Loucy (cell line): ENCODE data around the gene CSHL1.
"Not testable (repeated sequence)": the region's sequence is repeated elsewhere in the genome, so short reads cannot be mapped to it uniquely, and the experiment has no call there.

Experiments
- EZH2phosphoT487 ChIP-seq: fragments of 200-600 bp; IDR thresholded peaks from 2 replicates; pipeline ENCODE4 v1.6.1; 2018; ENCODE audit warnings: antibody characterized with exemption, mild to moderate bottlenecking, moderate library complexity, borderline replicate concordance
- TF ChIP-seq, protein P1 (sequence below): fragments of 200-600 bp; sonication (generic); conservative IDR thresholded peaks from 2 replicates; pipeline ENCODE4 v1.5.1; 2014; ENCODE audit warnings: mild to moderate bottlenecking, antibody characterized with exemption, low read length

GRCh38 chr17:63903787-63904201, 7.3 kb downstream of the CSHL1 start:
- not testable (repeated sequence) for TF ChIP-seq EZH2phosphoT487
- TF ChIP-seq, protein P1, sequence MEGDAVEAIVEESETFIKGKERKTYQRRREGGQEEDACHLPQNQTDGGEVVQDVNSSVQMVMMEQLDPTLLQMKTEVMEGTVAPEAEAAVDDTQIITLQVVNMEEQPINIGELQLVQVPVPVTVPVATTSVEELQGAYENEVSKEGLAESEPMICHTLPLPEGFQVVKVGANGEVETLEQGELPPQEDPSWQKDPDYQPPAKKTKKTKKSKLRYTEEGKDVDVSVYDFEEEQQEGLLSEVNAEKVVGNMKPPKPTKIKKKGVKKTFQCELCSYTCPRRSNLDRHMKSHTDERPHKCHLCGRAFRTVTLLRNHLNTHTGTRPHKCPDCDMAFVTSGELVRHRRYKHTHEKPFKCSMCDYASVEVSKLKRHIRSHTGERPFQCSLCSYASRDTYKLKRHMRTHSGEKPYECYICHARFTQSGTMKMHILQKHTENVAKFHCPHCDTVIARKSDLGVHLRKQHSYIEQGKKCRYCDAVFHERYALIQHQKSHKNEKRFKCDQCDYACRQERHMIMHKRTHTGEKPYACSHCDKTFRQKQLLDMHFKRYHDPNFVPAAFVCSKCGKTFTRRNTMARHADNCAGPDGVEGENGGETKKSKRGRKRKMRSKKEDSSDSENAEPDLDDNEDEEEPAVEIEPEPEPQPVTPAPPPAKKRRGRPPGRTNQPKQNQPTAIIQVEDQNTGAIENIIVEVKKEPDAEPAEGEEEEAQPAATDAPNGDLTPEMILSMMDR, result peak; percentile 42; the same call in 1 of the 2 replicates
